GM18499 (cell line): ENCODE data around the gene STRADB.
"Not testable (repeated sequence)": the region's sequence is repeated elsewhere in the genome, so short reads cannot be mapped to it uniquely, and the experiment has no call there.

Experiments used
- ATAC-seq: cut with Tn5 transposase; IDR thresholded peaks from one replicate; pipeline ENCODE4 v1.9.1; 2021; ENCODE audit warnings: moderate number of reproducible peaks; ENCODE audit not compliant: insufficient read depth, unreplicated experiment

Gene STRADB

GRCh38 chr2:201429835-201430234, 21.7 kb upstream of the STRADB start:
- not testable (repeated sequence) for ATAC-seq

- ATAC-seq = not testable (repeated sequence)
Observed at GRCh38 chr2:201430322-201430721, 21.2 kb upstream of the STRADB start.

- no peak for ATAC-seq
Observed at GRCh38 chr2:201430839-201431238, 20.7 kb upstream of the STRADB start.

GRCh38 chr2:201432038-201432620, 19.4 kb upstream of the STRADB start:
- no peak for ATAC-seq

- ATAC-seq = no peak
Observed at GRCh38 chr2:201432621-201433393, 18.7 kb upstream of the STRADB start.

GRCh38 chr2:201433394-201433995, 18.0 kb upstream of the STRADB start:
- ATAC-seq = no peak

GRCh38 chr2:201436141-201436540, 15.4 kb upstream of the STRADB start:
- no peak for ATAC-seq

GRCh38 chr2:201439336-201439922, 12.1 kb upstream of the STRADB start:
- ATAC-seq = not testable (repeated sequence)

GRCh38 chr2:201440182-201440581, 11.4 kb upstream of the STRADB start:
- no peak for ATAC-seq

- ATAC-seq = no peak
Observed at GRCh38 chr2:201441409-201441808, 10.1 kb upstream of the STRADB start.

- no peak for ATAC-seq
Observed at GRCh38 chr2:201444746-201445465, 6.6 kb upstream of the STRADB start.

GRCh38 chr2:201447086-201447485, 4.5 kb upstream of the STRADB start:
- ATAC-seq = no peak

- ATAC-seq = no peak
Observed at GRCh38 chr2:201448061-201448460, 3.5 kb upstream of the STRADB start.

- no peak for ATAC-seq
Observed at GRCh38 chr2:201448701-201449100, 2.8 kb upstream of the STRADB start.

GRCh38 chr2:201450954-201451291, 617 bp upstream of the STRADB start:
- peak; percentile 22 for ATAC-seq

- no peak for ATAC-seq
Observed at GRCh38 chr2:201452058-201452921, 750 bp downstream of the STRADB start.

- no peak for ATAC-seq
Observed at GRCh38 chr2:201452922-201453643, 1.5 kb downstream of the STRADB start.

- ATAC-seq = no peak
Observed at GRCh38 chr2:201458381-201458780, 6.8 kb downstream of the STRADB start.

GRCh38 chr2:201460532-201460931, 9.0 kb downstream of the STRADB start:
- no peak for ATAC-seq
